Measurements from ENCODE around the gene IRF2BP1. TPM values are rescaled to one million over a fixed set of nuclear protein-coding genes. Genes with fewer than 3 reads are reported as not detected.
A peak's percentile ranks its signal among the peaks of the same experiment; 100 is the strongest.

The IRF2BP1 gene
- total and polyA plus RNA-seq, 2 of the 13 experiments (the other 11 are each of a cell fraction or from before 2014, with no cell fraction given) = 4.3 to 14.3 TPM

GRCh38 chr19:45863840-45864628 is 21.9 kb downstream of the IRF2BP1 start, which contains the start of gene FOXA3 (continued):
- TF ChIP-seq PHF8 (CRISPR knock-in tag; IDR thresholded peaks at IDR 0.05) (peak; percentile 42), KLF16 (CRISPR knock-in tag; IDR thresholded peaks at IDR 0.05) (peak in 1 of 2 experiments; percentile 72; a peak in 2 of 4 replicates), STAG1 (CRISPR knock-in tag; IDR thresholded peaks at IDR 0.05) (peak; percentile 91), CREM (IDR thresholded peaks at IDR 0.05) (no peak), CREM (CRISPR knock-in tag; IDR thresholded peaks at IDR 0.05) (no peak), HOXD1 (CRISPR knock-in tag; IDR thresholded peaks at IDR 0.05) (peak; percentile 33; the same call in 1 of the 2 replicates), HIVEP1 (CRISPR knock-in tag; IDR thresholded peaks at IDR 0.05) (peak; percentile 15; the same call in 1 of the 2 replicates), RARA (CRISPR knock-in tag; IDR thresholded peaks at IDR 0.05) (peak; percentile 38; the same call in 1 of the 2 replicates), RFXANK (CRISPR knock-in tag; IDR thresholded peaks at IDR 0.05) (0 out of 2 replicates have a peak, but pooled peaks have one; percentile 34), PITX1 (CRISPR knock-in tag; IDR thresholded peaks at IDR 0.05) (no peak), IRF1 (CRISPR knock-in tag; IDR thresholded peaks at IDR 0.05; ENCODE audit: low read depth) (no peak), ZNF510 (CRISPR knock-in tag; IDR thresholded peaks at IDR 0.05; ENCODE audit: low read depth) (no peak), SNAI1 (CRISPR knock-in tag; IDR thresholded peaks at IDR 0.05; ENCODE audit: borderline replicate concordance) (peak; percentile 88; the same call in 1 of the 2 replicates), ZNF3 (CRISPR knock-in tag; IDR thresholded peaks at IDR 0.05) (0 out of 2 replicates have a peak, but pooled peaks have one; percentile 57), ZSCAN31 (CRISPR knock-in tag; IDR thresholded peaks at IDR 0.05; ENCODE audit: low read depth) (peak; percentile 71; the same call in 1 of the 2 replicates), ZBTB33 (CRISPR knock-in tag; IDR thresholded peaks at IDR 0.05) (0 out of 2 replicates have a peak, but pooled peaks have one; percentile 41), POLR2AphosphoS2 (IDR thresholded peaks at IDR 0.05; ENCODE audit: low read depth, low read length) (no peak), TEAD3 (CRISPR knock-in tag; optimal IDR thresholded peaks at IDR 0.05; ENCODE audit: borderline replicate concordance) (no peak), ZNF768 (CRISPR knock-in tag; IDR thresholded peaks at IDR 0.05) (peak; percentile 65), ZBTB3 (CRISPR knock-in tag; IDR thresholded peaks at IDR 0.05; ENCODE audit: borderline replicate concordance, low read depth) (no peak), TBL1XR1 (IDR thresholded peaks at IDR 0.05; ENCODE audit: borderline replicate concordance, low read length, partially characterized antibody) (peak; percentile 49)
- TF ChIP-seq, protein P1, sequence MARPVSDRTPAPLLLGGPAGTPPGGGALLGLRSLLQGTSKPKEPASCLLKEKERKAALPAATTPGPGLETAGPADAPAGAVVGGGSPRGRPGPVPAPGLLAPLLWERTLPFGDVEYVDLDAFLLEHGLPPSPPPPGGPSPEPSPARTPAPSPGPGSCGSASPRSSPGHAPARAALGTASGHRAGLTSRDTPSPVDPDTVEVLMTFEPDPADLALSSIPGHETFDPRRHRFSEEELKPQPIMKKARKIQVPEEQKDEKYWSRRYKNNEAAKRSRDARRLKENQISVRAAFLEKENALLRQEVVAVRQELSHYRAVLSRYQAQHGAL (CRISPR knock-in tag; IDR thresholded peaks at IDR 0.05; ENCODE audit: not compliant biosample characterization) = no peak
- TF ChIP-seq, protein P2, sequence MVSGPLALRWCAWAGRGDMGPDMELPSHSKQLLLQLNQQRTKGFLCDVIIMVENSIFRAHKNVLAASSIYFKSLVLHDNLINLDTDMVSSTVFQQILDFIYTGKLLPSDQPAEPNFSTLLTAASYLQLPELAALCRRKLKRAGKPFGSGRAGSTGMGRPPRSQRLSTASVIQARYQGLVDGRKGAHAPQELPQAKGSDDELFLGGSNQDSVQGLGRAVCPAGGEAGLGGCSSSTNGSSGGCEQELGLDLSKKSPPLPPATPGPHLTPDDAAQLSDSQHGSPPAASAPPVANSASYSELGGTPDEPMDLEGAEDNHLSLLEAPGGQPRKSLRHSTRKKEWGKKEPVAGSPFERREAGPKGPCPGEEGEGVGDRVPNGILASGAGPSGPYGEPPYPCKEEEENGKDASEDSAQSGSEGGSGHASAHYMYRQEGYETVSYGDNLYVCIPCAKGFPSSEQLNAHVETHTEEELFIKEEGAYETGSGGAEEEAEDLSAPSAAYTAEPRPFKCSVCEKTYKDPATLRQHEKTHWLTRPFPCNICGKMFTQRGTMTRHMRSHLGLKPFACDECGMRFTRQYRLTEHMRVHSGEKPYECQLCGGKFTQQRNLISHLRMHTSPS (CRISPR knock-in tag; IDR thresholded peaks at IDR 0.05; ENCODE audit: low read depth) = no peak
- TF ChIP-seq, protein P3, sequence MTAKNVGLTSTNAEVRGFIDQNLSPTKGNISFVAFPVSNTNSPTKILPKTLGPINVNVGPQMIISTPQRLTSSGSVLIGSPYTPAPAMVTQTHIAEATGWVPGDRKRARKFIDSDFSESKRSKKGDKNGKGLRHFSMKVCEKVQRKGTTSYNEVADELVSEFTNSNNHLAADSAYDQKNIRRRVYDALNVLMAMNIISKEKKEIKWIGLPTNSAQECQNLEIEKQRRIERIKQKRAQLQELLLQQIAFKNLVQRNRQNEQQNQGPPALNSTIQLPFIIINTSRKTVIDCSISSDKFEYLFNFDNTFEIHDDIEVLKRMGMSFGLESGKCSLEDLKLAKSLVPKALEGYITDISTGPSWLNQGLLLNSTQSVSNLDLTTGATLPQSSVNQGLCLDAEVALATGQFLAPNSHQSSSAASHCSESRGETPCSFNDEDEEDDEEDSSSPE (CRISPR knock-in tag; IDR thresholded peaks at IDR 0.05) = peak; percentile 70

Measured in HepG2 (cell line).